HG03064 (cell line): ENCODE data around the gene PDE4DIP.
"Not testable (repeated sequence)": the region's sequence is repeated elsewhere in the genome, so short reads cannot be mapped to it uniquely, and the experiment has no call there.

Experiments
- ATAC-seq: cut with Tn5 transposase; IDR thresholded peaks from one replicate; pipeline ENCODE4 v1.9.1; 2021; ENCODE audit warnings: low read depth; ENCODE audit not compliant: unreplicated experiment

The PDE4DIP gene

DNA sequence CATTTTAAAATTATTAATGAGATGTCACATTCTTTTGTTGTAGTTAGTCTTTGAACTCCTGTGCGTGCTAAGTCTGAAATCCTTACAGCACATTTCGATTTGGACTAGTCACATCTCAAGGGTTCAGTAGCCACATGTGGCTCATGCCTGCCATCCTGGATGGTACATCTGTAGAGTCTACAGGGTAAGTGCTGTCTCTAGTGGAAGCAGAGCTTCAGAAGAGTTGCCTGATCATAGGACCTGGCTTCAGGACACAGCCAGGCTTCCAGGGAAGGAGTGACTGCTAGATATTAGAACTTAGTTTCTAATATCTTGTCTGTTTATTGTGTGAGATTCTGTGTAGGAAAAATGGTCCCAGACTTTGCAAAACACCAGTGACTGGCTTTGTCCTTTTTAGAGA, 72.0 kb downstream of the PDE4DIP start:
- not testable (repeated sequence) for ATAC-seq

DNA sequence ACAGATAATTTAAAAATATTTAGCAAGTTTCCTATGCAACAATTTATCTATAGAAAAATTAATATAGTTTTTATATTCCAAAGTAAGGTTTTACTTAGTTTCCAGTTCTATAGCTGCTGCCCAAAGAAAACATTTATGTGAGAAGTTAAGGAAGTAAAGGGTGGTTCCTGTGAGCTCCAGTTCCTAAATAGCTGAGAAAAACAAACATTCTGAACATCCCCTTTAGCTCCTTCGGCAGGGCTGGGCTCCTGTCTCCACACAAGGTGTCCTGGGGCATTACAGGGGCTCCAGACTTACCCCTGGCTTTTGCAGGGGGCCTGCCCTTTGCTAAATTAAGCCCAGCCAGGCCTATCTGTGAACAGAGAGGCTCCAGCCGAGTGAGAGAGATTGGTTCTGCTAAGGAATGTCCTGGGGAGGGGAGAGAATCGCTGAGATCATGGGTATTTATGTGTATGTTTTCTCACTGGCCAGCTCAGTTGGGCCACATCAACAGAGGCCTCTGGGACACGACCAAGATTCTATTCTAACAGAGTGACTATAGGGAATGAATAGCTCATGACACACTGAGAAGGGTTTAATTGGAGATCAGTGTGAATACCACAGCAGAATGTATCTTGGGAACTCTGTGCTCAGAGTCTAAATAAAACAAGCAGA, 72.6 kb downstream of the PDE4DIP start:
- not testable (repeated sequence) for ATAC-seq

DNA sequence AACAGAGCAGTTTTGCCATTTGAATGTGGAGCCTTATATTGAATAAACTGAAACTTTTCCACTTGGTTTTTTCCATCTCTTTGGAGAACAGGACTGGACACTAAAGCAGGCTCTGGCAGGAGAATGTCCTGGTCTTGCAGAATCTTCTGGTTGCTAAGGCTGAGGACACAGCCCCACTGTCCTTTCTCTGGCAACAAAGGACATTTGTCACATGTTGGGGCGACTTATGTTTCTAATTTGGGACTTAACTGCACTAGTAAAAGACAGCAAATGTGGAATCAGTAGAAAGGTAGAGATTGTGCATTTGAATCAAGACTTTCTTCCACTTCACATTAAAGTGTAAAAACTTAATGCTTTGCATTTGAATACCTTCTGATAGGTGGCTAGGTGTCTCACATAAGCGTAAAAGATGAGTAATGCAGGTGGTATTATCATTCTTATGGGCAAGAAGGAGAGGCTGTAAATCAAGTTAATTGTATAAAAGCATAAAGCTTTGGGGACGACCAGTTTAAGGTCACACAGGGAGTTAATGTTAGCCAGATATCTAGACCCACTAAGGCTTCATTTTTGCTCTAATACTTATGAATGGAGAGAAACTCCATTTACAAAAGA, 74.7 kb downstream of the PDE4DIP start:
- not testable (repeated sequence) for ATAC-seq

DNA sequence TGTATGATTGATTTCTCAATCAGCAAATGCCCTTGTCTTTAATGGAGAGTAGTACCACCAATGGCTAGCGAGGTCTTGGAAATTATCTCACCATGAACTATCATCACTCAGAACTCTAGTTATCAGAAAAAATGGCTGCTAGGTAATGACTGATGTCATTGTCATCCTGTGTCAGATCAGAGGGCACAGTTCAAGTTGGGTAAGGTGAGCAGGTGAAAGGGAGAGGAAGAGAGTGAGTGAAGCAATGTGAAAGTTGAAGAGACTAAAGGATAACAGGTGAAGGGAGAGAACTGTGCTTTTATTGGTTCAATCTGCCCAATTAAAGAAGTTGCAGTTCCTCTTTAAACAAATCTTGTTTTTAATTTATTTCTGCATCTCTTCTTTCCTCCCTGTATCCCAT, 76.8 kb downstream of the PDE4DIP start:
- ATAC-seq: not testable (repeated sequence)

DNA sequence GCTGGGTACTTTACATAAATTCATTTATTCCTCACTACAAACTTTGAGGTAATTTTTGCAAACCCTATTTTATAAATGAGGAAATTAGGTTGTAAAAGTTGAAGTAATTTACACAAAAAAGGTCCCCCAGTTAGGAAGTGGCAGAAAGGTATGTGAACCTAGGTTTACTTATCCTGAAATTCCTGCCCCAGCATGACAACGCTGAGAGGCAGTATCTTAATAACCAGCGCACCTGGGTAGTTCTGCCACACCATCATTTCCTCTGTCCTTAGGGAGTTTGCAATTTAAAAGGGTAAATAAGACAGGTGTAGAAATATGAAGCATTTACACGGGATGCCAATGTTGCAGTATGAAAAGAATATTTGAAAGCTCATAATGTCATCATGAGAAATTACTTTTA, 79.6 kb downstream of the PDE4DIP start:
- ATAC-seq: not testable (repeated sequence)

DNA sequence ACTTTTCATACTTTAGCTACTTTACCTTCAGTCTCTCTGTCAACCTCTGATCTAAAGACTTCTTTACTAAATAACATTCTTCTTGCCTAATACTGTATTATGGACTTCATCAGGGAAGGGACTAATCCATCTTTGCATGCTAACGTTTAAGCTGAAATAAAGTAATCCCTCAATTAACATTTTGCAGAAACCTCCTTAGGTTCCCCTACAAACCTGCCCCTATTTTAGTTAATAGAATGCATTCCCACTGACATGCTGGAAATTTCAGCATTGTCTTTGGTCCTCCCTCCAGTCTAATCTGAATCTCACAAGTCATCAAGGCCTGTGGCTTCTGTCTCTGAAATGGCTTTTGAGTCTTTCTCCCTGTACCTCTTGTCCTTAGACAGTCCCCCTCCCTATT, 83.4 kb downstream of the PDE4DIP start:
- ATAC-seq: not testable (repeated sequence)

DNA sequence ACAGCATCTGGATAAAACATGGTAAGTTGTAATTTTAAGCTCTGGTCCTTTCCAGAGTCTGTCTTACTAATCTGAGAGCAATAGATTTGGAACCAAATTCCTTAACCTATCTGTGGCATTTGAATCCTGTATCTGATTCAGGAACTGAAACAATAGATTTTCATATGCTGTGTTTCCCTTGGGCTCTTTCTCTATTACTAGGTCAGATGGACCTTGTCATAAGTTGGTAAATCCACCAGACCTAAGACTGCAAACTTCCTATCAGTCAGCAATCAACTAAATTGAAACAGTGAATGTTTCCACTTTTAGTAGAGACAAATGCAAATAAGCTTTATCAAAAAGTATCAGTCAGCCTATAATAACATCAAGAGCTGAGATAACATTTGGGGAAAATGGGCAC, 85.0 kb downstream of the PDE4DIP start:
- ATAC-seq: not testable (repeated sequence)

DNA sequence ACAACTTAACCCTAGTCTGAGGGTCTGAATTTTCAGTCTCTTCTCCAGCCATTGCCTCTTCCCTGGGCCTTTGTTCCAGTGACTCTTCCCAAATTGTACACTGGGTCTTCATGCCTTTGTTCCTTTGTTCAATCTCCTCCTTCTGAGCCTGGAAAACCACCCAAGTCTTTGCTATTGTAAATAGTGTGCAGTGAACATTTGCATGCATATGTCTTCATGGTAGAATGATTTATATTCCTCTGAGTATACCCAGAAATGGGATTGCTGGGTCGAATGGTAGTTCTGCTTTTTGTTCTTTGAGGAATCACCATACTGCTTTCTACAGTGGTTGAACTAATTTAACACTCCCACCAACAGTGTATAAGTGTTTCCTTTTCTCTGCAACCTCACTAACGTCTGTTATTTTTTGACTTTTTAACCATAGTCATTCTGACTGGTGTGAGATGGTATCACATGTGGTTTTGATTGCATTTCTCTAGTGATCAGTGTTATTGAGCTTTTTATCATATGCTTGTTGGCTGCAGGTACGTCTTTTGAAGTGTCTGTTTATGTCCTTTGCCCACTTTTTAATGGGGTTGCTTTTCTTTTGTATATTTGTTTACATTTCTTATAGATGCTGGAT, 91.3 kb downstream of the PDE4DIP start:
- ATAC-seq: not testable (repeated sequence)

DNA sequence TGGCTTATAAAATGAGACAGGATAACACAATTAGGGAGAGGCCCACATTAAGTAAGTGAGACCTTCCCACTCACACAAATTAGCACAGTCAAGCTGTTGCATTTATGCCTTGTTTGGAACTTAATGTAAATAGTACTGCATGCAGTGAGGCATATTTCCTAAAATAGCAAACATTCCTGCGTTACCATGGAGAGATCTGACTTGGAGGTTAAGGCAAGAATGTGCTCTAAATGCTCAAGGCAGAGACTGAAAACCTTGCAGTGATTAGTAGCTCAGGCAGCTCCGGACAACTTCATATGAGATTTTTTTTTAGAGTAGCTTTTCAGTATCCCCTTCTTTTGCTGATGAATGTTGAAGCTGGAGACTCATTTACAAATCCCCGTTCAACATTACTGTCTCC, 98.7 kb downstream of the PDE4DIP start:
- not testable (repeated sequence) for ATAC-seq

DNA sequence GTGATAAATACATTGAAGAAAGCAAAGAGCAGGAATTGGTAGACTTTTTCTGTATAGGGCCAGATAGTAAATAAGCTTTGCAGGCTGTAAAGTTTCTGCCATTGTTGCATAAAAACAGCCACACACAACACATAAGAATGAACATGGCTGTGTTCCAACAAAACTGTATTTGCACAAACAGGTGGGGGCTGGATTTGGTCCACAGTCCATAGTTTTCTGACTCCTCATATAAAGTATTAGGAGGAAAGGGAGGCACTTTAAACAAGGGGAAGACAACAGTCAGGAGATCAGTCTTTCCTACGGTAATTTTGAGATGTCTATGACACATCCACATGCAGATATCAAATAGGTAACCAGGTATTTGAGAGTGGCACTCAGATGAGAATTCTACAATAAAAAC, 100.9 kb downstream of the PDE4DIP start:
- not testable (repeated sequence) for ATAC-seq

DNA sequence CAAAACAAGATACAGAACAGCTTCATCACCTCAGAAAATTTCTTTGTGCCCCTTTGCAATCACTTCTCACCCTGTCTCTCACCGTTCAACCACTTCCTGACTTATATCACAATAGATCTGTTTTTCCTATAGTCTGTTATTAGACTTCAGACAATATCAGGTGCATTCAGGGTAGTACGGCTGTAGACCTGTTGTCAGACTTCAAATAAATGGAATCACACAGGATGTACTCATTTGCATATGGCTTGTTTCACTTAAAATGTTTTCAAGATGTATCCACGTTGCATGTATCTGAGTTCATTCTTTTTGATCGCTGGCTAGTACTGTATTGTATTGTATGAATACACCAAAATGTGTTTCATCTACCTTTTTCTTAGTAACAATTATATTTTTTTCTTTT, 104.5 kb downstream of the PDE4DIP start:
- not testable (repeated sequence) for ATAC-seq

DNA sequence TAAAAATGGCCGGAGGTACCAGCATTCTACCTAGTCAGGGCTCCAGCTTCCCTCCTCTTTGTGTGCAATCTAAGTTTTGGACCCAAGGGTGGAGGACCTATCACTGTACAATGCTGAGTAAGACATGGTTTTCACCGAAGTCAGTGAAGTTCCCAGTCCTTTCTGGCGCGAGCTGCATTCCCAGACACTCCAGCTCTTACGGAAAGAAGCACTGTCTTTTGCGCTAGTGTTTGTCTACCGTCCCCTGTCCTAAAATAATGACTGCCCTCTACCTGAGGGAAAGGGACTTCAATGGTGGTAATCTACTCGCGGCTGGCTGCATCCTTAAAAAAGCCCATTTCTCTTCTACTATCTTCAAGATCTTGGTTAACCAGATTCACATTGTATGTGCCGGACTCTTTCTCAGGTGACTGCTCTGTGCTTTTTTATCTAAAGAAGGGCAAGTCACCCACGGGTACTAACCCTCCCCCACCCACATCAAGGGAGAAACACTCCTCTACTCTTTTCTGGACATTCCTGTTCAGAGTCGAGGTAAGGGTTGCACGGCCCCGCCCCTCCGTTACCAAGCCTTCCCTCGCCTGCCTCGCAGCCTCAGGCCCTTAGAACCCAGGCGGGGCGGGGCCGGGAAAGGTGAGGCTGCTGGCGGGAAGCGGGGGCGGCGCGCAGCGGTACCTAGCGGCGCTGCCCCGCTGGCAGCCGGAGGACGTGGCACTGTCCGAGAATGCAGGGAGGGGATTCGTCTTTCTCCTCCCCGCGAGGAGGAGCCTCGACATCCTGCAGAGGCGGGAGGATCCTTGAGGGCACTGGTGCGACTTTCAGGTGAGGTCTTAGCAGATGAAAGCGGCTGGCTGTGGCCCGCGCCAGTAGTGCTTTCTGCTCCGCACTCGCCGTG, 107.4 kb downstream of the PDE4DIP start:
- peak; percentile 71 for ATAC-seq

DNA sequence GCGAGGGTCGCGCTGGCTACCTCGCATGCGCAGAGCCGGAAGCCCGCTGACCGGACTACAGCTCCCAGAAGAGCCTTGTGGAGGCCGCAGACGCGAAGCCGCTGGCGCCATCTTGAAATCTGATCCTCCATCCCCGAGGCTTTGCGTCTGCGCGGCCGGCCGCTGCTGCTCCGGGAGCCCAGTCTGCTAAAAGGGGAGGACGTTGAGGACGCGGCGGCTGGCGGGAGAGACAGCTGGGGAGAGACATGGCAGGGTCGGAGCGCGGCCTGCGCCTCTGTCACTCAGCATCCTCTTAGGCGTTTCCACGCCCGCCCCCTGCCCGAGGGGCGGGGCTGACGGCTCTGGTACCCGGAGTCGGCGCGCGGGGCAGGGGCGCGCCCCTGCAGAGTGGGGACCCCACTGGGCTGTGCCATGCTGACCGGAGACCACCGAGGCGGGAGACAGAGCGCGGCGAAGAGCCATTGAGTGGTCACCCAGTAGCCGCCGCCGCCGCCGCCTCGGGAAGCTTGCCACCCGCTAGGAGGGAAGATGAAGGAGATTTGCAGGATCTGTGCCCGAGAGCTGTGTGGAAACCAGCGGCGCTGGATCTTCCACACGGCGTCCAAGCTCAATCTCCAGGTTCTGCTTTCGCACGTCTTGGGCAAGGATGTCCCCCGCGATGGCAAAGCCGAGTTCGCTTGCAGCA, 108.2 kb downstream of the PDE4DIP start:
- ATAC-seq: peak; percentile 58

DNA sequence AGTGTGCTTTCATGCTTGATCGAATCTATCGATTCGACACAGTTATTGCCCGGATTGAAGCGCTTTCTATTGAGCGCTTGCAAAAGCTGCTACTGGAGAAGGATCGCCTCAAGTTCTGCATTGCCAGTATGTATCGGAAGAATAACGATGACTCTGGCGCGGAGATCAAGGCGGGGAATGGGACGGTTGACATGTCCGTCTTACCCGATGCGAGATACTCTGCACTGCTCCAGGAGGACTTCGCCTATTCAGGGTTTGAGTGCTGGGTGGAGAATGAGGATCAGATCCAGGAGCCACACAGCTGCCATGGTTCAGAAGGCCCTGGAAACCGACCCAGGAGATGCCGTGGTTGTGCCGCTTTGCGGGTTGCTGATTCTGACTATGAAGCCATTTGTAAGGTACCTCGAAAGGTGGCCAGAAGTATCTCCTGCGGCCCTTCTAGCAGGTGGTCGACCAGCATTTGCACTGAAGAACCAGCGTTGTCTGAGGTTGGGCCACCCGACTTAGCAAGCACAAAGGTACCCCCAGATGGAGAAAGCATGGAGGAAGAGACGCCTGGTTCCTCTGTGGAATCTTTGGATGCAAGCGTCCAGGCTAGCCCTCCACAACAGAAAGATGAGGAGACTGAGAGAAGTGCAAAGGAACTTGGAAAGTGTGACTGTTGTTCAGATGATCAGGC, 108.8 kb downstream of the PDE4DIP start:
- peak; percentile 7 for ATAC-seq

DNA sequence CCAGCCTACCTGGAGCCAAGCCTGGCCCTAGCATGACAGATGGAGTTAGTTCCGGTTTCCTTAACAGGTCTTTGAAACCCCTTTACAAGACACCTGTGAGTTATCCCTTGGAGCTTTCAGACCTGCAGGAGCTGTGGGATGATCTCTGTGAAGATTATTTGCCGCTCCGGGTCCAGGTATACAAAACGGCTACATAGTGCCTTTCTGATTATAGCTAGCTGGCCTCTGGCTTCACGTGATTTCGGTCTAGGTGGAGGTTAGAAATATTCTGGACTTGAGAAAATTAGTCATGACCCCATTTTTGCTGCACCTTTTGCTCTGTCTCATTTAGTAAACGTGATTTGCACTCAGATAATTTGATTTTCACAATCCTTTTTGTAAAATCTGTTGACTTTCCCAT, 109.5 kb downstream of the PDE4DIP start:
- ATAC-seq: not testable (repeated sequence)

DNA sequence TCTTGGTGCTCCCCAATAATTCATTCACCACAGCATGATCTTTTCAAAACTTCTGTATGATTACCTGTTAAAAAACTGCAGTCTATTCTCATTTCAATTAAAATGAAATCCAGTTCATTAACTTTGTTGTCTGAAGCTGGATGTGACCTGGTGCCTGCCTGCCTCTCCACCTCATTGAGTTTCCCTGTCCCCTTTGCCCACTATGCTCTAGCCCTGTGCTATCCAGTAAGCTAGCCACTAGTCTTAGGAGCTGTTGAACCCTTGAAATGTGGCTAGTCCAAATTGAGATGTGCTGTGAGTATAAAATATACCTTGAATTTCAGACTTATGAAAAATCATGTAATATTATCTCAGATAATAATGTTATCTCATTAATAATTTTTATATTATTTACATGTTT, 114.1 kb downstream of the PDE4DIP start:
- not testable (repeated sequence) for ATAC-seq

DNA sequence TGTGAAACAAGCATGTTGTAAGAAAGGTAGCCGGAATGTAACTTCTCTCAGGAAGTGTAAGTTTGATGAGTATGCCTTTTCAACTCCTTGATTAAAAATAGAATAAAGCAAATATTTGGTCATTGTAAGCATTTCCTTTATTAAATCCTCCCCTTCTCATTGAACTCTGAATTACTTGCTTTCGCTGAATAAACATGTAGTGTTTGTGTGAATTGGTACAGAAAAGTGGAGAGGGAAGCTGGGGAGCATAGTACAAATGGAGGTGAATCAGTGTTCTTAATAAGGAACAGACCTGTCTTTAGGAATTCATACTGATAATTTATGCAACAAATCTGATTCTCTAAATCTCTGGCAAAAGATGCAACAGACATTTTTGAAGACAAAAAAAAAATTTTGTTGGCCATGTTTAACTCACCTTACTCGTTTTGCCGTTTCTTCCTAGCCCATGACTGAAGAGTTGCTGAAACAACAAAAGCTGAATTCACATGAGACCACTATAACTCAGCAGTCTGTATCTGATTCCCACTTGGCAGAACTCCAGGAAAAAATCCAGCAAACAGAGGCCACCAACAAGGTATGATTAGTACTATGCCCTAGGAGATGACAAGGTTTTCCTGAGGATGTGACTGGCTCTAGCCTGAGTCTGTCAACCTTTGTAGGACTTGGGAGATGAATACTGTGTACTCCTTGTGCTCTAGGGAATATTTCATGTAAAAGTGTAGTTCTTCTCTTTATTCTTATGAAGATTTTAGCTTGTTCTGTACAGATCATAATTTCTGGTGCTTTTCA, 116.2 kb downstream of the PDE4DIP start:
- not testable (repeated sequence) for ATAC-seq

DNA sequence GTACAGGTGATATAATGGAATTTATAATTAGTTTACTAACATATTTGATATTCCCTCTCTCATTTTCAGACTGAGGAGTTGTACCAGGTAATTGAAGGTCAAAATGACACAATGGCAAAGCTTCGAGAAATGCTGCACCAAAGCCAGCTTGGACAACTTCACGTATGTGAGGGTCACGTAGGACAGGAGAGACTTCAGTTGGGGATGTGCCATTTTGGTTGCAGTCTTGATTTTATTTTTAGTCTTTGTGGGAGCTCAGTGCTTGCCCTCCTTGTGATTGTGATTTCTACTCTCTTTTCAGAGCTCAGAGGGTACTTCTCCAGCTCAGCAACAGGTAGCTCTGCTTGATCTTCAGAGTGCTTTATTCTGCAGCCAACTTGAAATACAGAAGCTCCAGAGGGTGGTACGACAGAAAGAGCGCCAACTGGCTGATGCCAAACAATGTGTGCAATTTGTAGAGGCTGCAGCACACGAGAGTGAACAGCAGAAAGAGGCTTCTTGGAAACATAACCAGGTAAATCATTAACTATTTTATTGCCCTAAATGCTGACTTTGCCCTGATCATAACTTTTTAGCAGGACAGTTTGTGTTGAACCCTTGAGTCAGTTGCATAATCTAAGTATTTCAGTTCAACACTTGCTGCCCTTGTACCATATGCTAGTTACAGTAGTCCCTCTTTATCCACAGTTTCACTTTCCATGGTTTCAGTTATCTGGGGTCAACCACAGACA, 118.1 kb downstream of the PDE4DIP start:
- ATAC-seq: not testable (repeated sequence)
